Measurements from ENCODE around the gene MTHFD2.

MTHFD2 gene

GRCh38 chr2:74232426-74232825 is 34.0 kb downstream of the MTHFD2 start:
- no peak for DNase-seq

GRCh38 chr2:74233648-74234047 is 35.2 kb downstream of the MTHFD2 start:
- peak in 2 of 3 experiments; percentile 18 to 67 for DNase-seq

- DNase-seq = no peak
Observed at GRCh38 chr2:74235041-74235440, 36.6 kb downstream of the MTHFD2 start.

GRCh38 chr2:74238879-74239278 is 40.5 kb downstream of the MTHFD2 start:
- no peak for DNase-seq

GRCh38 chr2:74239346-74239745 is 40.9 kb downstream of the MTHFD2 start:
- no peak for DNase-seq

- no peak for DNase-seq
Observed at GRCh38 chr2:74242354-74243071, 44.1 kb downstream of the MTHFD2 start.

- DNase-seq = no peak
Observed at GRCh38 chr2:74244286-74244685, 45.9 kb downstream of the MTHFD2 start.

GRCh38 chr2:74246496-74247195 is 48.2 kb downstream of the MTHFD2 start:
- no peak for DNase-seq

GRCh38 chr2:74249406-74250122 is 51.1 kb downstream of the MTHFD2 start:
- peak in 1 of 3 experiments; percentile 52 for DNase-seq

GRCh38 chr2:74250189-74250631 is 51.8 kb downstream of the MTHFD2 start:
- DNase-seq = peak; percentile 34 to 75 (median 38)

- DNase-seq = no peak
Observed at GRCh38 chr2:74252036-74252435, 53.6 kb downstream of the MTHFD2 start.

- DNase-seq = no peak
Observed at GRCh38 chr2:74252862-74253261, 54.4 kb downstream of the MTHFD2 start.

GRCh38 chr2:74253306-74253970 is 55.0 kb downstream of the MTHFD2 start:
- no peak for DNase-seq

- no peak for DNase-seq
Observed at GRCh38 chr2:74253971-74254310, 55.5 kb downstream of the MTHFD2 start.

GRCh38 chr2:74255660-74256213 is 57.3 kb downstream of the MTHFD2 start:
- no peak for DNase-seq

- DNase-seq = no peak
Observed at GRCh38 chr2:74259191-74259590, 60.8 kb downstream of the MTHFD2 start.

GRCh38 chr2:74259733-74260132 is 61.3 kb downstream of the MTHFD2 start:
- no peak for DNase-seq

GRCh38 chr2:74260495-74260894 is 62.1 kb downstream of the MTHFD2 start:
- no peak for DNase-seq

- peak in 1 of 3 experiments; percentile 31 for DNase-seq
Observed at GRCh38 chr2:74261204-74261864, 62.9 kb downstream of the MTHFD2 start.

- DNase-seq = no peak
Observed at GRCh38 chr2:74262681-74263080, 64.3 kb downstream of the MTHFD2 start.

GRCh38 chr2:74264281-74264680 is 65.9 kb downstream of the MTHFD2 start:
- no peak for DNase-seq

- DNase-seq = peak in 2 of 3 experiments; percentile 46 to 78
Observed at GRCh38 chr2:74267068-74267467, 68.7 kb downstream of the MTHFD2 start.
